HepG2 (cell line): Measurements from ENCODE around the gene ARID5B. TPM values are rescaled to one million over a fixed set of nuclear protein-coding genes. Genes with fewer than 3 reads are reported as not detected.

Source experiments
- ATAD3A ChIP-seq: sonication (generic); formaldehyde crosslinking; IDR thresholded peaks from 2 replicates; pipeline ENCODE4 v1.4.0; 2020; ENCODE audit warnings: missing genetic modification reagents
- FOXP1 ChIP-seq, 2 experiments: fragments of 450-650 bp in 1 of 2; IDR thresholded peaks; 2 replicates each; pipeline ENCODE4 v1.6.1; 2017 to 2018; ENCODE audit warnings: antibody characterized with exemption in 1 of 2
- HOXA5 ChIP-seq: sonication (generic); formaldehyde crosslinking; IDR thresholded peaks from 2 replicates; pipeline ENCODE4 v1.4.0; 2020; ENCODE audit warnings: missing genetic modification reagents
- MYC ChIP-seq: sonication (generic); formaldehyde crosslinking; IDR thresholded peaks from 2 replicates; pipeline ENCODE4 v1.9.0; 2021; ENCODE audit warnings: missing genetic modification reagents, borderline replicate concordance
- NR3C1 ChIP-seq: sonication (generic); formaldehyde crosslinking; IDR thresholded peaks from 2 replicates; pipeline ENCODE4 v1.4.0; 2020; ENCODE audit warnings: missing genetic modification reagents
- RARG ChIP-seq: sonication (generic); formaldehyde crosslinking; IDR thresholded peaks from 2 replicates; pipeline ENCODE4 v1.4.0; 2020; ENCODE audit warnings: low read depth, mild to moderate bottlenecking, missing genetic modification reagents
- ZBTB38 ChIP-seq: sonication (generic); formaldehyde crosslinking; IDR thresholded peaks from 2 replicates; pipeline ENCODE4 v1.5.1; 2020; ENCODE audit warnings: mild to moderate bottlenecking, missing genetic modification reagents
- ZNF234 ChIP-seq: sonication (generic); formaldehyde crosslinking; conservative IDR thresholded peaks from 2 replicates; pipeline ENCODE4 v1.5.1; 2020; ENCODE audit warnings: mild to moderate bottlenecking, missing genetic modification reagents
- ZNF772 ChIP-seq: sonication (generic); formaldehyde crosslinking; IDR thresholded peaks from 2 replicates; pipeline ENCODE4 v1.5.0; 2020; ENCODE audit warnings: mild to moderate bottlenecking, missing genetic modification reagents
- ZNF775 ChIP-seq: sonication (generic); formaldehyde crosslinking; IDR thresholded peaks from 2 replicates; pipeline ENCODE4 v1.4.0; 2020; ENCODE audit warnings: missing genetic modification reagents, mild to moderate bottlenecking, moderate library complexity, borderline replicate concordance
- polyA plus RNA-seq, 8 experiments: library from polyadenylated mRNA; depleted of rRNA in 3 of 8; stranded (reverse) in 7 of 8; unstranded in 1 of 8; fragments of >200 nt; fragmentation: Illumina TruSeq in 4 of 8; extraction: Trizol in 4 of 8; gene quantifications; 2 replicates each; pipeline versions ENCODE4 v1.2.1 to v1.2.3, GENCODE V29; 2011 to 2016; ENCODE audit warnings: low read depth in 4 of 8, missing spikeins in 1 of 8, mixed read lengths in 1 of 8; ENCODE audit not compliant: insufficient read depth in 1 of 8
- total RNA-seq, 5 experiments: library from RNA; depleted of rRNA; stranded (reverse); fragments of >200 nt; fragmentation: Illumina TruSeq; extraction: Trizol; gene quantifications; 2 replicates each; pipeline ENCODE4 v1.2.3, GENCODE V29; 2016; ENCODE audit warnings: low read depth in 1 of 5
- TF ChIP-seq, protein P1 (sequence below), 2 experiments: sonication (generic) in 1 of 2; formaldehyde crosslinking in 1 of 2; IDR thresholded peaks; 2 replicates each; pipeline versions ENCODE4 v1.6.1 to v1.9.0; 2014 to 2022; ENCODE audit warnings: antibody characterized with exemption in 1 of 2, borderline replicate concordance in 1 of 2, inconsistent platforms in 1 of 2, low read depth in 1 of 2, missing genetic modification reagents in 1 of 2
- TF ChIP-seq, protein P2 (sequence below): sonication (generic); formaldehyde crosslinking; IDR thresholded peaks from 2 replicates; pipeline ENCODE4 v1.8.0; 2022; ENCODE audit warnings: mild to moderate bottlenecking, missing genetic modification reagents, moderate library complexity
- TF ChIP-seq, protein P3 (sequence below): sonication (generic); formaldehyde crosslinking; IDR thresholded peaks from 2 replicates; pipeline ENCODE4 v1.4.0; 2020; ENCODE audit warnings: missing genetic modification reagents
- TF ChIP-seq, protein P4 (sequence below): IDR thresholded peaks from 2 replicates; pipeline ENCODE4 v1.6.1; 2016; ENCODE audit warnings: control low read depth

Gene ARID5B
- total and polyA plus RNA-seq, 2 of the 13 experiments (the other 11 are each of a cell fraction or from before 2014, with no cell fraction given), result 6.2 to 21.1 TPM

DNA sequence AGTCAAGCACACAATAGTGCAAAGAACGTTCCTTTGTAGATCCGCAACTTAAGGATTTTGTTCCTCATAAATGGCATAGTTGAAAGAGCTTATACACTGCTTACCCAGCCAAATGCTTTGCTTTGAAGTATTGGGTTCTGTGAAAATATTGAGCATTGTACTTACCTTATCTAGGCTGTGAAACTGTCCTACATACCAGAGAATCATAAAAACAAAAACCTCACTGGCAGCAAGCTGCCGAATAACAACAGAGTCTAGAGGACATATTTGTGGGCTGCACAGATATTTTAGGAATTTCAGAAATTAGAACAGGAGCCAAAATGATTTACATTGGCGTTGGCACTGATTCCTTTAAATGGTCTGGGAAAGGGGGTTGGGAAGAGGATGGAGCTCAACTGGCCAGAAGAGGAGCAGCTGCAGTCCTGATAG is 192.4 kb downstream of the ARID5B start (continued):
- TF ChIP-seq, protein P1, sequence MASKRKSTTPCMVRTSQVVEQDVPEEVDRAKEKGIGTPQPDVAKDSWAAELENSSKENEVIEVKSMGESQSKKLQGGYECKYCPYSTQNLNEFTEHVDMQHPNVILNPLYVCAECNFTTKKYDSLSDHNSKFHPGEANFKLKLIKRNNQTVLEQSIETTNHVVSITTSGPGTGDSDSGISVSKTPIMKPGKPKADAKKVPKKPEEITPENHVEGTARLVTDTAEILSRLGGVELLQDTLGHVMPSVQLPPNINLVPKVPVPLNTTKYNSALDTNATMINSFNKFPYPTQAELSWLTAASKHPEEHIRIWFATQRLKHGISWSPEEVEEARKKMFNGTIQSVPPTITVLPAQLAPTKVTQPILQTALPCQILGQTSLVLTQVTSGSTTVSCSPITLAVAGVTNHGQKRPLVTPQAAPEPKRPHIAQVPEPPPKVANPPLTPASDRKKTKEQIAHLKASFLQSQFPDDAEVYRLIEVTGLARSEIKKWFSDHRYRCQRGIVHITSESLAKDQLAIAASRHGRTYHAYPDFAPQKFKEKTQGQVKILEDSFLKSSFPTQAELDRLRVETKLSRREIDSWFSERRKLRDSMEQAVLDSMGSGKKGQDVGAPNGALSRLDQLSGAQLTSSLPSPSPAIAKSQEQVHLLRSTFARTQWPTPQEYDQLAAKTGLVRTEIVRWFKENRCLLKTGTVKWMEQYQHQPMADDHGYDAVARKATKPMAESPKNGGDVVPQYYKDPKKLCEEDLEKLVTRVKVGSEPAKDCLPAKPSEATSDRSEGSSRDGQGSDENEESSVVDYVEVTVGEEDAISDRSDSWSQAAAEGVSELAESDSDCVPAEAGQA (IDR thresholded peaks at IDR 0.05; ENCODE audit: low read depth), result no peak
- TF ChIP-seq, protein P1 (CRISPR knock-in tag; IDR thresholded peaks at IDR 0.05; ENCODE audit: borderline replicate concordance), result no peak
- TF ChIP-seq HOXA5 (CRISPR knock-in tag), result no peak
- no peak for TF ChIP-seq ZNF775 (CRISPR knock-in tag)
- TF ChIP-seq FOXP1 (IDR thresholded peaks at IDR 0.05), result peak; percentile 71
- TF ChIP-seq FOXP1 (CRISPR knock-in tag; IDR thresholded peaks at IDR 0.05), result peak; percentile 90
- TF ChIP-seq ZNF234 (CRISPR knock-in tag), result no peak
- TF ChIP-seq ZBTB38, result no peak
- TF ChIP-seq NR3C1, result no peak
- TF ChIP-seq ATAD3A (CRISPR knock-in tag), result no peak
- TF ChIP-seq, protein P2, sequence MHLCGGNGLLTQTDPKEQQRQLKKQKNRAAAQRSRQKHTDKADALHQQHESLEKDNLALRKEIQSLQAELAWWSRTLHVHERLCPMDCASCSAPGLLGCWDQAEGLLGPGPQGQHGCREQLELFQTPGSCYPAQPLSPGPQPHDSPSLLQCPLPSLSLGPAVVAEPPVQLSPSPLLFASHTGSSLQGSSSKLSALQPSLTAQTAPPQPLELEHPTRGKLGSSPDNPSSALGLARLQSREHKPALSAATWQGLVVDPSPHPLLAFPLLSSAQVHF (CRISPR knock-in tag), result no peak
- TF ChIP-seq ZNF772 (CRISPR knock-in tag), result no peak
- TF ChIP-seq, protein P3, sequence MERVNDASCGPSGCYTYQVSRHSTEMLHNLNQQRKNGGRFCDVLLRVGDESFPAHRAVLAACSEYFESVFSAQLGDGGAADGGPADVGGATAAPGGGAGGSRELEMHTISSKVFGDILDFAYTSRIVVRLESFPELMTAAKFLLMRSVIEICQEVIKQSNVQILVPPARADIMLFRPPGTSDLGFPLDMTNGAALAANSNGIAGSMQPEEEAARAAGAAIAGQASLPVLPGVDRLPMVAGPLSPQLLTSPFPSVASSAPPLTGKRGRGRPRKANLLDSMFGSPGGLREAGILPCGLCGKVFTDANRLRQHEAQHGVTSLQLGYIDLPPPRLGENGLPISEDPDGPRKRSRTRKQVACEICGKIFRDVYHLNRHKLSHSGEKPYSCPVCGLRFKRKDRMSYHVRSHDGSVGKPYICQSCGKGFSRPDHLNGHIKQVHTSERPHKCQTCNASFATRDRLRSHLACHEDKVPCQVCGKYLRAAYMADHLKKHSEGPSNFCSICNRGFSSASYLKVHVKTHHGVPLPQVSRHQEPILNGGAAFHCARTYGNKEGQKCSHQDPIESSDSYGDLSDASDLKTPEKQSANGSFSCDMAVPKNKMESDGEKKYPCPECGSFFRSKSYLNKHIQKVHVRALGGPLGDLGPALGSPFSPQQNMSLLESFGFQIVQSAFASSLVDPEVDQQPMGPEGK (CRISPR knock-in tag), result peak; percentile 34; the same call in 1 of the 2 replicates
- TF ChIP-seq MYC (CRISPR knock-in tag), result no peak
- TF ChIP-seq, protein P4, sequence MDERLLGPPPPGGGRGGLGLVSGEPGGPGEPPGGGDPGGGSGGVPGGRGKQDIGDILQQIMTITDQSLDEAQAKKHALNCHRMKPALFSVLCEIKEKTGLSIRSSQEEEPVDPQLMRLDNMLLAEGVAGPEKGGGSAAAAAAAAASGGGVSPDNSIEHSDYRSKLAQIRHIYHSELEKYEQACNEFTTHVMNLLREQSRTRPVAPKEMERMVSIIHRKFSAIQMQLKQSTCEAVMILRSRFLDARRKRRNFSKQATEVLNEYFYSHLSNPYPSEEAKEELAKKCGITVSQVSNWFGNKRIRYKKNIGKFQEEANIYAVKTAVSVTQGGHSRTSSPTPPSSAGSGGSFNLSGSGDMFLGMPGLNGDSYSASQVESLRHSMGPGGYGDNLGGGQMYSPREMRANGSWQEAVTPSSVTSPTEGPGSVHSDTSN (CRISPR knock-in tag), result no peak
- TF ChIP-seq RARG (CRISPR knock-in tag), result no peak
